Measurements from ENCODE around the gene CD274. TPM values are rescaled to one million over a fixed set of nuclear protein-coding genes. Genes with fewer than 3 reads are reported as not detected.
A peak's percentile ranks its signal among the peaks of the same experiment; 100 is the strongest.

Gene CD274
- total and polyA plus RNA-seq, 10 of the 15 experiments (the other 5 are each of a cell fraction or from before 2014, with no cell fraction given) = 9.4 to 128 (median 24.6) TPM

- ChIA-PET CTCF (interaction anchor here (0.6 to 1.6 kb wide), 3 partner anchors 12 to 194 kb away, joined by 3 to 5 read pairs (median 4); no protein-coding TSS in a partner anchor), POLR2A (no interaction called here), RAD21 (ENCODE audit: unreplicated experiment) (interaction anchor here (0.8 to 1.8 kb wide), 4 partner anchors 13 to 671 kb away, joined by 3 to 5 read pairs (median 3); no protein-coding TSS in a partner anchor), SMC1A (ENCODE audit: uncharacterized antibody, unreplicated experiment) (interaction anchor here (1.1 to 3.7 kb wide), 5 partner anchors 9 to 670 kb away, joined by 3 to 14 read pairs (median 4); no protein-coding TSS in a partner anchor)
- Histone ChIP-seq H3K9me3 (replicated peaks; ENCODE audit: control insufficient read depth, insufficient read depth, low read length) (no peaks in the 10 kb centered on the region; the same call in 2 of the 3 replicates), H3K9ac (ENCODE audit: control insufficient read depth, insufficient read depth, low read length) (no peak overlapping the region), H3K79me2 (ENCODE audit: control insufficient read depth, insufficient read depth, low read length) (no peaks in the 10 kb centered on the region), H3K4me1 (ENCODE audit: control insufficient read depth, insufficient read depth, low read length) (no peaks in the 10 kb centered on the region), H3K4me3 (no peak overlapping the region), H3K27ac (ENCODE audit: control insufficient read depth, insufficient read depth) (no peak overlapping the region), H2AFZ (ENCODE audit: control insufficient read depth, low read depth, low read length) (no peak overlapping the region), H3K27me3 (replicated peaks in 1 of 2; ENCODE audit: control insufficient read depth in 2 of 2, insufficient read depth in 2 of 2, low read length in 1 of 2) (no peaks in the 10 kb centered on the region), H3K4me2 (ENCODE audit: control insufficient read depth, insufficient read depth) (no peak overlapping the region), H3K36me3 (ENCODE audit: control insufficient read depth in 2 of 2, insufficient read depth in 2 of 2, low read length in 1 of 2) (peaks cover 1 to 4% of the 10 kb centered on the region in 2 experiments; a peak in 3 of 4 replicates), H4K20me1 (ENCODE audit: control insufficient read depth, insufficient read depth) (no peaks in the 10 kb centered on the region)
- 28% methylated on average over 10 of the region's 10 CpGs for WGBS (ENCODE audit: insufficient coverage, insufficient replicate concordance, low lambda C conversion rate, missing lambda C conversion rate)
- no peak for FAIRE-seq
- no peak for DNase-seq (ENCODE audit: low read depth, low spot score)
- in situ Hi-C loops (cut with MboI) (loop anchor here (5.0 kb wide), 1 partner anchor 358 kb away; no protein-coding TSS in a partner anchor), intact Hi-C loops (cut with micrococcal nuclease; ENCODE audit: unreplicated experiment) (loop anchor here (5.0 to 10.0 kb wide), 4 partner anchors 245 to 668 kb away; partner anchors contain the start of genes INSL6 and JAK2)
- ATAC-seq = no peak
- TF ChIP-seq ZBTB11 (CRISPR knock-in tag; IDR thresholded peaks at IDR 0.05) (no peak), IRF4 (IDR thresholded peaks at IDR 0.05; ENCODE audit: low read depth, low read length) (no peak), BCL3 (IDR thresholded peaks at IDR 0.05; ENCODE audit: borderline replicate concordance, insufficient read depth, low read depth, low read length, poor library complexity, severe bottlenecking) (peak; percentile 53), CBX5 (IDR thresholded peaks at IDR 0.05; ENCODE audit: low read depth) (no peak)
- BruUV-seq (replicated peaks) = no TSS peak
Observed at GRCh38 chr9:5429873-5430564, 20.3 kb upstream of the CD274 start.

Data from GM12878 (cell line).